Measurements from ENCODE around the gene CCL19. TPM values are rescaled to one million over a fixed set of nuclear protein-coding genes. Genes with fewer than 3 reads are reported as not detected.

Gene CCL19
- total RNA-seq, 4 donors from 2014 or later, result 1.2 TPM; not detected in 3

- ATAC-seq, result no peak
- Histone ChIP-seq H3K4me3 (peak overlapping the region; percentile 23 to 53), H3K27ac (peak overlapping the region; percentile 19 to 95 (median 86)), H3K36me3 (peaks cover 0 to 31% of the 10 kb centered on the region in 2 donors), H3K4me1 (peaks cover 2 to 69% (median 53%) of the 10 kb centered on the region in 3 donors), H3K27me3 (no peaks in the 10 kb centered on the region), H3K9me3 (no peaks in the 10 kb centered on the region)
- WGBS, 2 donors (ENCODE audit: low coverage in 1 of 2), result 3 to 6% methylated on average over 4 to 5 of the region's 5 CpGs
- TF ChIP-seq CTCF (IDR thresholded peaks at IDR 0.05) (no peak), POLR2AphosphoS5 (IDR thresholded peaks at IDR 0.05) (no peak), EP300 (IDR thresholded peaks at IDR 0.05) (no peak), POLR2A (IDR thresholded peaks at IDR 0.05) (no peak)
These were observed 38.5 kb downstream of the CCL19 start for GRCh38 chr9:34652602-34653000.

DNA sequence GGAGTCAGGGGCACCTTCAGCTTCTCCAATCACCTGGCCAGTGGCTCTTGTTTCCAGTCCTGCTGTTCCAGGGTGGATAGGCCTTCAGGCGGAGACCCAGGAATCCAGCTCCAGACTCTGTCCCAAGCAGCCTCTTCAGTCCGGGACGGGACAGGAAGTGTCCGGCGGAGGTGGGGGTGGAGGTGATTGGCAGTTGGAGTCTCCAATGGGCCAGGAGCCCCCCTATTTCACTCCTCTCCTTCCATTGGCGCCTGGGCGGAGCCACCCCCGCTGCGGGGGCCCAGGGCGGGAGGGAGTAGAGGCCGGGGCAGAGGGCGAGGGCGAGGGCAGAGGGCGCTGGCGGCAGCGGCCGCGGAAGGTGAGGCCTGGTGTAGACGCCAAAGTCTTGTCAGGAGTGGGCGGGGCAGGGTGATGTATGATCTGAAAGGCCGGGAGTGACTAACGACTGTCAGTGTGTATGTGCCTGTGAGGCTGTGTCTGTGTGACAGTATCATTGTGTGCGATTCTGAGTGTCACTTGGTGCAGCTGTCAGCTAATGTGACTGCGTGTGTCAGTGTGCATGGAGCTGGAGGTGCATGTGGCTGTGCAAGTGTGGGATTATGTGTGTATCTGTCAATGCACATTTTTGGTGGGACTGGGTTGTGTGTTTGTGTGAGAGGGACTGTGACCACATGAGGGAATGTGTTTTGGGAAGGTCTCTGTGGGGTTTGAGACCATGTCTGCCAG is 39.0 kb downstream of the CCL19 start, which contains the start of gene IL11RA:
Gene IL11RA, plus strand, starts transcription at position 310 of the 726 bp plus-strand sequence. CDS start 3,033 bp downstream, outside the sequence.
- ATAC-seq, result peak; percentile 92
- Histone ChIP-seq H3K4me1 (peaks cover 2 to 74% (median 59%) of the 10 kb centered on the region in 3 donors), H3K4me3 (peak within 1 kb of the TSS; percentile 23 to 53), H3K27ac (peak within 1 kb of the TSS; percentile 19 to 95 (median 86)), H3K27me3 (no peaks in the 10 kb centered on the region), H3K36me3 (peaks cover 0 to 26% of the 10 kb centered on the region in 2 donors), H3K9me3 (no peaks in the 10 kb centered on the region)
- WGBS, 2 donors (ENCODE audit: low coverage in 1 of 2), result 2 to 20% methylated on average over 5 to 18 of the region's 24 CpGs
- TF ChIP-seq POLR2A (IDR thresholded peaks at IDR 0.05) (peak; percentile 34 to 42), CTCF (IDR thresholded peaks at IDR 0.05) (peak in 1 of 4 experiments; percentile 11), EP300 (IDR thresholded peaks at IDR 0.05) (no peak), POLR2AphosphoS5 (IDR thresholded peaks at IDR 0.05) (peak; percentile 43)

DNA sequence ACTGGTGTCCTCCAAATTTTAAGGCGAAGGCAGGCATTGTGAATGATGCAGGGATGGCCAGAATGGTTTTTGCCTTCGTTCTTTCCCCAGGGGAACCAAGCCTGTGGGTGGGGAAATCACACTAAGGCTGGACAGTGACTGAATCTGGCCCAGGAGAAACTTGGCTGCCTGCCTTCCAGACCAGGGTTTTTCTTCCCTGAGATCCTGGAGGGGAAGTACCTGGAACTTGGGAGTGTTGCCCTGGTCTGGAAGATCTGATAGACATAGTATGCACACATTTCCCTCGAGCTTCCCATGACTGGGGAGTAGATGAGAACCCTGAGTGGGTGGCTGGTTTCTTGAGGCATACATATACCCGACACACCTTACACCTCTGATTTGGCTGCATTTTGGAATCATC is 39.8 kb downstream of the CCL19 start:
- H3K27me3 ChIP-seq, result no peaks in the 10 kb centered on the region
- H3K4me3 ChIP-seq, result peak overlapping the region; percentile 23 to 53
- no peaks in the 10 kb centered on the region for H3K9me3 ChIP-seq
- H3K4me1 ChIP-seq, result peaks cover 2 to 79% (median 59%) of the 10 kb centered on the region in 3 donors
- peaks cover 0 to 24% of the 10 kb centered on the region in 2 donors for H3K36me3 ChIP-seq
- TF ChIP-seq EP300 (IDR thresholded peaks at IDR 0.05) (no peak), CTCF (IDR thresholded peaks at IDR 0.05) (no peak), POLR2AphosphoS5 (IDR thresholded peaks at IDR 0.05) (no peak), POLR2A (IDR thresholded peaks at IDR 0.05) (no peak)
- no peak for ATAC-seq
- 13 to 20% methylated on average over 2 to 3 of the region's 4 CpGs for WGBS, 2 donors (ENCODE audit: low coverage in 1 of 2)
- H3K27ac ChIP-seq, result peak overlapping the region; percentile 19 to 95 (median 86)

GRCh38 chr9:34650816-34651215 is 40.3 kb downstream of the CCL19 start:
- Histone ChIP-seq H3K4me3 (no peak overlapping the region), H3K27ac (peak overlapping the region in 3 of 4 donors; percentile 86 to 95 (median 87)), H3K4me1 (peaks cover 2 to 84% (median 59%) of the 10 kb centered on the region in 3 donors), H3K27me3 (no peaks in the 10 kb centered on the region), H3K9me3 (no peaks in the 10 kb centered on the region), H3K36me3 (peaks cover 0 to 24% of the 10 kb centered on the region in 2 donors)
- 100% methylated on average over 1 of the region's 5 CpGs; no CpG with 5 or more reads in 1 of the 2 donors for WGBS, 2 donors (ENCODE audit: low coverage in 1 of 2)
- TF ChIP-seq CTCF (IDR thresholded peaks at IDR 0.05) (no peak), EP300 (IDR thresholded peaks at IDR 0.05) (no peak), POLR2AphosphoS5 (IDR thresholded peaks at IDR 0.05) (no peak), POLR2A (IDR thresholded peaks at IDR 0.05) (no peak)
- no peak for ATAC-seq

All from gastroesophageal sphincter (tissue), 4 donors.